ENCODE measurements around the gene CDK5RAP1. TPM values are rescaled to one million over a fixed set of nuclear protein-coding genes. Genes with fewer than 3 reads are reported as not detected.

CDK5RAP1 gene
- total and polyA plus RNA-seq, 9 of the 15 experiments (the other 6 are each of a cell fraction or from before 2014, with no cell fraction given): 41.6 to 127 (median 58.3) TPM

GRCh38 chr20:33419140-33419974, 18.0 kb upstream of the CDK5RAP1 start:
- H2AFZ ChIP-seq (ENCODE audit: low read depth, low read length): peak overlapping the region; percentile 16; the same call in 1 of the 2 replicates
- TF ChIP-seq TCF3 (CRISPR knock-in tag; IDR thresholded peaks at IDR 0.05) (peak; percentile 97), TEAD4 (IDR thresholded peaks at IDR 0.05; ENCODE audit: low read length) (peak; percentile 98), TEAD4 (CRISPR knock-in tag; IDR thresholded peaks at IDR 0.05; ENCODE audit: borderline replicate concordance) (no peak), TRIM24 (IDR thresholded peaks at IDR 0.05) (peak; percentile 93 to 95), ZNF311 (CRISPR knock-in tag; IDR thresholded peaks at IDR 0.05) (no peak; the same call in 1 of the 2 replicates), EP400 (IDR thresholded peaks at IDR 0.05) (peak; percentile 45; the same call in 1 of the 2 replicates), PML (IDR thresholded peaks at IDR 0.05; ENCODE audit: low read length) (peak; percentile 93), ZBTB11 (CRISPR knock-in tag; IDR thresholded peaks at IDR 0.05) (peak in 1 of 3 experiments; percentile 77; a peak in 2 of 6 replicates), ARNT (IDR thresholded peaks at IDR 0.05) (peak in 1 of 2 experiments; percentile 74; a peak in 2 of 4 replicates), CTBP1 (IDR thresholded peaks at IDR 0.05; ENCODE audit: borderline replicate concordance) (peak; percentile 87), ZNF197 (CRISPR knock-in tag; IDR thresholded peaks at IDR 0.05; ENCODE audit: low read depth) (0 out of 2 replicates have a peak, but pooled peaks have one; percentile 62), ZNF766 (CRISPR knock-in tag; conservative IDR thresholded peaks at IDR 0.05) (peak; percentile 76), MITF (IDR thresholded peaks at IDR 0.05) (0 out of 2 replicates have a peak, but pooled peaks have one; percentile 16), GMEB1 (CRISPR knock-in tag; IDR thresholded peaks at IDR 0.05) (peak; percentile 29; the same call in 1 of the 2 replicates)

More at GRCh38 chr20:33419140-33419974, 18.0 kb upstream of the CDK5RAP1 start:
- Histone ChIP-seq H3K9ac (ENCODE audit: insufficient read depth in 1 of 2, low read depth in 2 of 2, low read length in 2 of 2) (peak overlapping the region in 1 of 2 experiments; percentile 49; a peak in 1 of 4 replicates), H3K4me3 (no peak overlapping the region), H3K4me2 (ENCODE audit: insufficient read depth, low read length) (peak overlapping the region; percentile 64), H3K36me3 (ENCODE audit: control insufficient read depth, insufficient read depth, low read length) (peaks cover 27% of the 10 kb centered on the region), H3K9me3 (replicated peaks; ENCODE audit: control insufficient read depth, insufficient read depth, low read depth, low read length) (no peaks in the 10 kb centered on the region; the same call in 1 of the 2 replicates), H3K79me2 (ENCODE audit: control insufficient read depth, insufficient read depth, low read length) (peaks cover 3% of the 10 kb centered on the region; the same call in 1 of the 3 replicates), H3K27ac (ENCODE audit: extremely low read depth, low read depth, low read length) (peak overlapping the region; percentile 58), H3K27me3 (ENCODE audit: control insufficient read depth in 2 of 2, insufficient read depth in 2 of 2, low read length in 2 of 2) (no peaks in the 10 kb centered on the region), H3K9me1 (ENCODE audit: control insufficient read depth, insufficient read depth, low read length) (peaks cover 5% of the 10 kb centered on the region), H3K4me1 (replicated peaks in 1 of 2; ENCODE audit: control insufficient read depth in 2 of 2, insufficient read depth in 2 of 2, low read length in 2 of 2) (peaks cover 38 to 39% of the 10 kb centered on the region in 2 experiments), H4K20me1 (replicated peaks; ENCODE audit: control insufficient read depth, insufficient read depth, low read length) (no peaks in the 10 kb centered on the region)
- ATAC-seq: peak; percentile 87
- CTCF ChIA-PET (ENCODE audit: low intra/inter-chr PET ratio): no interaction called here
- in situ Hi-C loops (cut with MboI): loop anchor here (10.0 kb wide), 1 partner anchor 235 kb away; no protein-coding TSS in a partner anchor
- intact Hi-C loops (cut with micrococcal nuclease): no loop called here
- 13% methylated on average over 7 of the region's 7 CpGs for WGBS (ENCODE audit: insufficient coverage, low coverage, missing lambda C conversion rate)
- peak; percentile 99 for FAIRE-seq
- peak; percentile 72 to 95 (median 84) for DNase-seq (ENCODE audit: extremely low read depth in 1 of 4, low spot score in 3 of 4)
- no TSS peak for BruUV-seq (replicated peaks)
- POLR2A ChIA-PET: interaction anchor here (0.6 to 1.9 kb wide), 9 partner anchors 8 to 391 kb away, joined by 3 to 6 read pairs (median 4); partner anchors contain the start of gene SNTA1
